ENCODE measurements around the gene LORICRIN.

DNA sequence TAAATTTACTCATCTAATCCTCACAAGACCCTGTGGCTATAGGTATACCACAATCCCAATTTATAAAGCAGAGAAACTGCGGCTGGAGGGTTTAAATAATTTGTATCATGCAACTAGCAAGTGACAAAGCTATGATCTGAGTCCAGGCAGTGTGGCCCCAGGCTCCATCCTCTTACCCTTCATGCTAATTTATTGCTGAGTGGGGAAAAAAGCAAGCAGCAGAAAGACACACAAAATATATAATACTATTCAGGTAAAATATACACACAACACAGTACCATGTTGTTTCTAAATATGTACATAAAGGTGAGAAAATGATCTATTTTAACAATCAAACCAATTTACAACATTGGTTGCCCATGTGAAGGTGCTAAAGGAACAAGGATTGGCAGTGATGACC, 17.3 kb upstream of the LORICRIN start:
- no peak for TF ChIP-seq EZH2 (IDR thresholded peaks at IDR 0.05; ENCODE audit: low read depth)
- TF ChIP-seq, protein P1, sequence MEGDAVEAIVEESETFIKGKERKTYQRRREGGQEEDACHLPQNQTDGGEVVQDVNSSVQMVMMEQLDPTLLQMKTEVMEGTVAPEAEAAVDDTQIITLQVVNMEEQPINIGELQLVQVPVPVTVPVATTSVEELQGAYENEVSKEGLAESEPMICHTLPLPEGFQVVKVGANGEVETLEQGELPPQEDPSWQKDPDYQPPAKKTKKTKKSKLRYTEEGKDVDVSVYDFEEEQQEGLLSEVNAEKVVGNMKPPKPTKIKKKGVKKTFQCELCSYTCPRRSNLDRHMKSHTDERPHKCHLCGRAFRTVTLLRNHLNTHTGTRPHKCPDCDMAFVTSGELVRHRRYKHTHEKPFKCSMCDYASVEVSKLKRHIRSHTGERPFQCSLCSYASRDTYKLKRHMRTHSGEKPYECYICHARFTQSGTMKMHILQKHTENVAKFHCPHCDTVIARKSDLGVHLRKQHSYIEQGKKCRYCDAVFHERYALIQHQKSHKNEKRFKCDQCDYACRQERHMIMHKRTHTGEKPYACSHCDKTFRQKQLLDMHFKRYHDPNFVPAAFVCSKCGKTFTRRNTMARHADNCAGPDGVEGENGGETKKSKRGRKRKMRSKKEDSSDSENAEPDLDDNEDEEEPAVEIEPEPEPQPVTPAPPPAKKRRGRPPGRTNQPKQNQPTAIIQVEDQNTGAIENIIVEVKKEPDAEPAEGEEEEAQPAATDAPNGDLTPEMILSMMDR (conservative IDR thresholded peaks at IDR 0.05), result no peak
